A673 (cell line): ENCODE measurements around the gene CDK14. TPM values are rescaled to one million over a fixed set of nuclear protein-coding genes. Genes with fewer than 3 reads are reported as not detected.
A peak's percentile ranks its signal among the peaks of the same experiment; 100 is the strongest.

Source experiments
- BruUV-seq: library from RNA; stranded (reverse); fragments of 400-500 nt; replicated peaks from 2 replicates; lab custom pipeline; 2021; lab: Mats Ljungman, UMichigan
- CTCF ChIA-PET: fragments of 300-600 bp; sonication (Branson Sonifier 250); formaldehyde crosslinking; loops from one replicate; lab custom pipeline; 2022; ENCODE audit warnings: antibody characterized with exemption; lab: Charles Lee
- POLR2A ChIA-PET: fragments of 300-600 bp; sonication (Branson Sonifier 250); formaldehyde crosslinking; loops from one replicate; lab custom pipeline; 2022; ENCODE audit warnings: antibody characterized with exemption; ENCODE audit not compliant: low non-redundant PET; lab: Charles Lee
- DNase-seq: peaks from one replicate; pipeline ENCODE4 v3.0.0-alpha.2; 2015; ENCODE audit warnings: low spot score
- H3K27ac ChIP-seq: fragments of 200-600 bp; sonication (generic); 2 replicates; pipeline ENCODE4 v1.5.1; 2016; ENCODE audit warnings: mixed run types, low read depth, mild to moderate bottlenecking, mixed read lengths, antibody characterized with exemption, low read length; ENCODE audit not compliant: poor library complexity, severe bottlenecking
- H3K27me3 ChIP-seq: fragments of 200-600 bp; sonication (generic); replicated peaks from 2 replicates; pipeline ENCODE4 v1.6.1; 2017; ENCODE audit warnings: mixed run types, low read depth, mild to moderate bottlenecking, mixed read lengths, antibody characterized with exemption, low read length; ENCODE audit not compliant: insufficient read depth, poor library complexity
- H3K36me3 ChIP-seq: fragments of 200-600 bp; sonication (generic); 2 replicates; pipeline ENCODE4 v1.6.1; 2016; ENCODE audit warnings: mixed run types, mild to moderate bottlenecking, mixed read lengths, antibody characterized with exemption, low read length; ENCODE audit not compliant: insufficient read depth, poor library complexity, severe bottlenecking
- H3K4me1 ChIP-seq: fragments of 200-600 bp; sonication (generic); 2 replicates; pipeline ENCODE4 v1.6.1; 2017; ENCODE audit warnings: mixed run types, mild to moderate bottlenecking, mixed read lengths, antibody characterized with exemption, low read length; ENCODE audit not compliant: insufficient read depth, poor library complexity, severe bottlenecking
- H3K4me3 ChIP-seq: fragments of 200-600 bp; sonication (generic); 2 replicates; pipeline ENCODE4 v1.5.1; 2016; ENCODE audit warnings: low read depth, mixed run types, mild to moderate bottlenecking, mixed read lengths, low read length; ENCODE audit not compliant: poor library complexity, severe bottlenecking
- H3K9me3 ChIP-seq: fragments of 200-600 bp; sonication (generic); 2 replicates; pipeline ENCODE4 v1.6.1; 2016; ENCODE audit warnings: mixed run types, low read depth, mild to moderate bottlenecking, mixed read lengths, antibody characterized with exemption, low read length; ENCODE audit not compliant: poor library complexity, severe bottlenecking
- EZH2 ChIP-seq: fragments of 200-600 bp; sonication (generic); IDR thresholded peaks from 2 replicates; pipeline ENCODE4 v1.6.1; 2017; ENCODE audit warnings: borderline replicate concordance, low read depth, mild to moderate bottlenecking, mixed read lengths, antibody characterized with exemption, low read length; ENCODE audit not compliant: poor library complexity, severe bottlenecking
- intact Hi-C: fragments of 100-400 bp; cut with micrococcal nuclease; formaldehyde crosslinking; loops from one replicate; pipeline ENCODE4 v1.10.0; 2022; ENCODE audit not compliant: unreplicated experiment
- total RNA-seq: library from RNA; stranded (reverse); gene quantifications from 2 replicates; pipeline ENCODE4 v1.2.3, GENCODE V29; 2021
- TF ChIP-seq, protein P1 (sequence below): fragments of 300-800, 200-600 bp; sonication (generic); conservative IDR thresholded peaks from 2 replicates; pipeline ENCODE4 v1.5.1; 2017; ENCODE audit warnings: low read depth, mild to moderate bottlenecking, antibody characterized with exemption, low read length, moderate library complexity, mixed read lengths

Gene CDK14
- total RNA-seq, 1 experiment from 2014 or later, result 128 TPM

DNA sequence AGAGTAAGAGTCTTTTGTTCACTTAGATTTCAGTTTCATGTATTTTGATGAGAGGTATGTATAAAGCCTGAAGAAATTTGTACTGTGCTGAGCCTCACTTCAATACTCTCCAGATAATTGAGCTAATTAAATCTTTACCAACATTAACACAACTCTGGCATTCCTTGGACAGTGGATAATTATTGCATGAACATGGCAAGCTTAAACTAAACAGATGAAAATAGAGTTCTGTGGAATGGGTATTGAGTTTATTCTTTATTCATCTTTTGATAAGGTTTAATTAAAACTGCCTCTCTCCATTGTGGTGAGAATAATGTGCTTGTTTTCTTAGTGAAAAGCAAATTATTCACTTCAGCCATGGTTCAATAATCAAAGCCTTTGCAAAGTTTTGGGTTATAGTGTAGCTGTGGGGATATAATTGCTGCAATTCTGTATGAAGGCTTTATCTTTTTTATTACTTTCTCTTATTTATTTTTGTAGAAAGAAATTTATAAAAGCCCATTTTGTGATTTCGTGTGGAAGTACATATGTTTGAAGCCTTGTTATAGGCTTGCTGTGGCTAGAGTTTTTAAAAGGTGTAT, 541.8 kb downstream of the CDK14 start:
- CTCF ChIA-PET, result no interaction called here
- intact Hi-C loops, result no loop called here
- H3K9me3 ChIP-seq, result no peaks in the 10 kb centered on the region
- H3K27ac ChIP-seq, result no peak overlapping the region
- H3K4me1 ChIP-seq, result peaks cover 38% of the 10 kb centered on the region
- no peak overlapping the region for H3K4me3 ChIP-seq
- no peaks in the 10 kb centered on the region for H3K27me3 ChIP-seq
- POLR2A ChIA-PET, result no interaction called here
- DNase-seq, result no peak
- no TSS peak for BruUV-seq
- TF ChIP-seq, protein P1, sequence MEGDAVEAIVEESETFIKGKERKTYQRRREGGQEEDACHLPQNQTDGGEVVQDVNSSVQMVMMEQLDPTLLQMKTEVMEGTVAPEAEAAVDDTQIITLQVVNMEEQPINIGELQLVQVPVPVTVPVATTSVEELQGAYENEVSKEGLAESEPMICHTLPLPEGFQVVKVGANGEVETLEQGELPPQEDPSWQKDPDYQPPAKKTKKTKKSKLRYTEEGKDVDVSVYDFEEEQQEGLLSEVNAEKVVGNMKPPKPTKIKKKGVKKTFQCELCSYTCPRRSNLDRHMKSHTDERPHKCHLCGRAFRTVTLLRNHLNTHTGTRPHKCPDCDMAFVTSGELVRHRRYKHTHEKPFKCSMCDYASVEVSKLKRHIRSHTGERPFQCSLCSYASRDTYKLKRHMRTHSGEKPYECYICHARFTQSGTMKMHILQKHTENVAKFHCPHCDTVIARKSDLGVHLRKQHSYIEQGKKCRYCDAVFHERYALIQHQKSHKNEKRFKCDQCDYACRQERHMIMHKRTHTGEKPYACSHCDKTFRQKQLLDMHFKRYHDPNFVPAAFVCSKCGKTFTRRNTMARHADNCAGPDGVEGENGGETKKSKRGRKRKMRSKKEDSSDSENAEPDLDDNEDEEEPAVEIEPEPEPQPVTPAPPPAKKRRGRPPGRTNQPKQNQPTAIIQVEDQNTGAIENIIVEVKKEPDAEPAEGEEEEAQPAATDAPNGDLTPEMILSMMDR, result no peak
- TF ChIP-seq EZH2, result no peak
- no peaks in the 10 kb centered on the region for H3K36me3 ChIP-seq

DNA sequence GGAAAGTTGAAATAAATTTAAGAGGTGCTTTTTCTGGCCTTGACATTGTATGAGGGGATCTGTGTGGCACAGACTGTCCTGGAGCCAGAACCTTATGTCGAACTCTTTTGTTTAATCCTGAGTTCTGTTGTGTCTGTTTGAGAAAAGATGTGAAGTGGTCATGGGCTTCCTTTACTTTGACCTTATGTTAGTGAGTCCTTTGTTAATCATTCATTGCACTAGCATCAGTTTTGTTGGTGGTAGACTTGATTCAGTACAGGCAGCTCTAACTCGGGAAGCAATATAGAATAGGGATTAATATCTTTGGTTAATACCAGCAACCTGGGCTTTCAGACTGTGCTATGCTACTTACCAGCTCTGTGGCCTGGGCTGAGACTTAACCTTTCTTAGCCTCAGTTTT, 544.2 kb downstream of the CDK14 start:
- Histone ChIP-seq H3K4me1 (peaks cover 36% of the 10 kb centered on the region), H3K27ac (peak overlapping the region; percentile 1), H3K9me3 (no peaks in the 10 kb centered on the region), H3K36me3 (no peaks in the 10 kb centered on the region), H3K27me3 (no peaks in the 10 kb centered on the region), H3K4me3 (no peak overlapping the region)
- no TSS peak for BruUV-seq
- intact Hi-C loops, result no loop called here
- no peak for DNase-seq
- CTCF ChIA-PET, result no interaction called here
- TF ChIP-seq, protein P1, result no peak
- TF ChIP-seq EZH2, result no peak
- POLR2A ChIA-PET, result no interaction called here

DNA sequence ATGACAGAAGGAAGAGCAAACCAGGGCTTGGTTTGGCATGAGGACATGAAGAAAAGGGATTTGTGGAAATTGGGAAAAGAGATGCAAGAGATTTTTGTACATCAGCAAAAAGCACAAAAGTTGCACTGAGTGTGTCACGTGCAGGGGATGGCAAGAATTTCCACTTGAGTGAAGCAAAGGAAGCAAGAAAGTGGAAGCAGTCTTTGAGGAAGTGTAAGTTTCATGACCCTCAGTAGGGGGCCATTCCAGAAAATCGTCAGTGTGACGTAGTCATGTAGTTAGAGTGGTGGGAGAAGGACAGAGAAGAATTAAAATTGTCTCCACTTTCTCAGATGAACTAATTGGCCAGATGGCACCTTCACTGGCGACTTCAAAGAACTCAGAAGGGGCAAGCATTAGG, 544.9 kb downstream of the CDK14 start:
- ChIA-PET CTCF (no interaction called here), POLR2A (no interaction called here)
- no peaks in the 10 kb centered on the region for H3K9me3 ChIP-seq
- H3K4me1 ChIP-seq, result peaks cover 31% of the 10 kb centered on the region
- no peaks in the 10 kb centered on the region for H3K27me3 ChIP-seq
- peak; percentile 68 for DNase-seq
- no TSS peak for BruUV-seq
- peak overlapping the region; percentile 1 for H3K27ac ChIP-seq
- TF ChIP-seq EZH2, result no peak
- no peaks in the 10 kb centered on the region for H3K36me3 ChIP-seq
- intact Hi-C loops, result no loop called here
- no peak overlapping the region for H3K4me3 ChIP-seq

DNA sequence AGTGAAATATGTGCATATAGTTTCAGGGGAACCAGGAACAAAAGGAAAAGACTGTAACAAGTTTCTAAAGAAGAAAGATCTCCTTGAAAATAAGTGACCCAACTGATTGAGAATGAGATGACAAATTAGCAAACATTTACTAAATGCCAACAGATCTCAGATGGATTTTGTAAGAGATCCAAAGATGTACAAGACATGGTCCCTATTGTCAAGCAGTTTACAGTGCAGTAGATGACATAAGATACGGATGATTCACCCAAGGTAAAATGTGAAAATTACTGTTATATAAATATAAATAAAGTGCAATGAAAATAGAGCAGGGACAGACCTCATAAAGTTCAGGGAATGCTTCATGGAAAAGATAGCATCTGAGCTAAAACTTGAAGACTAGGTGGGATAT, 546.6 kb downstream of the CDK14 start:
- Histone ChIP-seq H3K36me3 (no peaks in the 10 kb centered on the region), H3K4me1 (peaks cover 19% of the 10 kb centered on the region), H3K4me3 (no peak overlapping the region), H3K9me3 (no peaks in the 10 kb centered on the region), H3K27me3 (no peaks in the 10 kb centered on the region), H3K27ac (no peak overlapping the region)
- no peak for DNase-seq
- intact Hi-C loops, result no loop called here
- BruUV-seq, result no TSS peak
- POLR2A ChIA-PET, result no interaction called here
- TF ChIP-seq, protein P1, result no peak
- TF ChIP-seq EZH2, result no peak
- CTCF ChIA-PET, result no interaction called here
